ENCODE measurements around the gene FRMD3. TPM values are rescaled to one million over a fixed set of nuclear protein-coding genes. Genes with fewer than 3 reads are reported as not detected.

FRMD3 gene
- total RNA-seq, 4 donors from 2014 or later, result 15.9 to 28.6 (median 20.7) TPM

- Histone ChIP-seq H3K9me3 (no peaks in the 10 kb centered on the region), H3K4me3 (replicated peaks in 1 of 3) (no peak overlapping the region), H3K4me1 (no peaks in the 10 kb centered on the region), H3K27me3 (no peaks in the 10 kb centered on the region), H3K36me3 (no peaks in the 10 kb centered on the region), H3K27ac (no peak overlapping the region)
- no peak for DNase-seq
- 85 to 88% methylated on average over 5 of the region's 5 CpGs for WGBS, 2 donors
- intact Hi-C loops (cut with DNase I), result no loop called here
- no peak for TF ChIP-seq POLR2A (IDR thresholded peaks at IDR 0.05)
- TF ChIP-seq, protein P1, sequence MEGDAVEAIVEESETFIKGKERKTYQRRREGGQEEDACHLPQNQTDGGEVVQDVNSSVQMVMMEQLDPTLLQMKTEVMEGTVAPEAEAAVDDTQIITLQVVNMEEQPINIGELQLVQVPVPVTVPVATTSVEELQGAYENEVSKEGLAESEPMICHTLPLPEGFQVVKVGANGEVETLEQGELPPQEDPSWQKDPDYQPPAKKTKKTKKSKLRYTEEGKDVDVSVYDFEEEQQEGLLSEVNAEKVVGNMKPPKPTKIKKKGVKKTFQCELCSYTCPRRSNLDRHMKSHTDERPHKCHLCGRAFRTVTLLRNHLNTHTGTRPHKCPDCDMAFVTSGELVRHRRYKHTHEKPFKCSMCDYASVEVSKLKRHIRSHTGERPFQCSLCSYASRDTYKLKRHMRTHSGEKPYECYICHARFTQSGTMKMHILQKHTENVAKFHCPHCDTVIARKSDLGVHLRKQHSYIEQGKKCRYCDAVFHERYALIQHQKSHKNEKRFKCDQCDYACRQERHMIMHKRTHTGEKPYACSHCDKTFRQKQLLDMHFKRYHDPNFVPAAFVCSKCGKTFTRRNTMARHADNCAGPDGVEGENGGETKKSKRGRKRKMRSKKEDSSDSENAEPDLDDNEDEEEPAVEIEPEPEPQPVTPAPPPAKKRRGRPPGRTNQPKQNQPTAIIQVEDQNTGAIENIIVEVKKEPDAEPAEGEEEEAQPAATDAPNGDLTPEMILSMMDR (IDR thresholded peaks at IDR 0.05), result no peak
Measured at GRCh38 chr9:83257937-83258891, 280.0 kb downstream of the FRMD3 start.

GRCh38 chr9:83247732-83248131, 290.5 kb downstream of the FRMD3 start:
- 83 to 84% methylated on average over 4 of the region's 4 CpGs for WGBS, 2 donors
- TF ChIP-seq, protein P1 (IDR thresholded peaks at IDR 0.05), result no peak
- no peak for TF ChIP-seq POLR2A (IDR thresholded peaks at IDR 0.05)

GRCh38 chr9:83245979-83246659, 292.1 kb downstream of the FRMD3 start:
- no peaks in the 10 kb centered on the region for H3K27me3 ChIP-seq
- TF ChIP-seq, protein P1 (IDR thresholded peaks at IDR 0.05), result no peak
- no peak for TF ChIP-seq POLR2A (IDR thresholded peaks at IDR 0.05)
- intact Hi-C loops (cut with DNase I), result no loop called here

More at GRCh38 chr9:83247732-83248131, 290.5 kb downstream of the FRMD3 start:
- H3K4me3 ChIP-seq (replicated peaks in 1 of 3), result no peak overlapping the region
- peaks cover 0 to under 1% of the 10 kb centered on the region in 2 donors for H3K4me1 ChIP-seq
- intact Hi-C loops (cut with DNase I), result no loop called here
- H3K27ac ChIP-seq, result no peak overlapping the region
- DNase-seq, result no peak
- H3K27me3 ChIP-seq, result no peaks in the 10 kb centered on the region
- no peaks in the 10 kb centered on the region for H3K9me3 ChIP-seq
- no peaks in the 10 kb centered on the region for H3K36me3 ChIP-seq

GRCh38 chr9:83242066-83242465, 296.1 kb downstream of the FRMD3 start:
- intact Hi-C loops (cut with DNase I), result no loop called here
- H3K9me3 ChIP-seq, result no peaks in the 10 kb centered on the region
- peak; percentile 33 to 42 for DNase-seq
- WGBS, 2 donors, result 42 to 54% methylated on average over 2 of the region's 2 CpGs
- peaks cover 21 to 23% of the 10 kb centered on the region in 2 donors for H3K4me1 ChIP-seq
- no peak overlapping the region for H3K27ac ChIP-seq
- no peak overlapping the region for H3K4me3 ChIP-seq (replicated peaks in 1 of 3)
- H3K36me3 ChIP-seq, result no peaks in the 10 kb centered on the region
- no peaks in the 10 kb centered on the region for H3K27me3 ChIP-seq
- TF ChIP-seq, protein P1 (IDR thresholded peaks at IDR 0.05), result no peak
- no peak for TF ChIP-seq POLR2A (IDR thresholded peaks at IDR 0.05)

More at GRCh38 chr9:83245979-83246659, 292.1 kb downstream of the FRMD3 start:
- Histone ChIP-seq H3K4me3 (replicated peaks in 1 of 3) (no peak overlapping the region), H3K36me3 (no peaks in the 10 kb centered on the region), H3K27ac (no peak overlapping the region), H3K9me3 (no peaks in the 10 kb centered on the region), H3K4me1 (peaks cover 7 to 9% of the 10 kb centered on the region in 2 donors)
- DNase-seq, result no peak
- WGBS, 2 donors, result 81 to 94% methylated on average over 5 of the region's 5 CpGs

Measured in thyroid gland (tissue), 4 donors.